Glutamatergic neuron (in vitro differentiated cells): ENCODE results near the gene SMIM12. TPM values are rescaled to one million over a fixed set of nuclear protein-coding genes. Genes with fewer than 3 reads are reported as not detected.

Experiments used
- DNase-seq: peaks from one replicate; pipeline ENCODE4 v3.0.0; 2022
- H3K27ac Mint-ChIP-seq: one replicate; pipeline ENCODE4 v1.8.0; 2020; ENCODE audit warnings: mild to moderate bottlenecking, mixed read lengths, inconsistent platforms; ENCODE audit not compliant: unreplicated experiment
- H3K27me3 Mint-ChIP-seq: one replicate; pipeline ENCODE4 v1.8.0; 2020; ENCODE audit warnings: mild to moderate bottlenecking, moderate library complexity, mixed read lengths, inconsistent platforms; ENCODE audit not compliant: unreplicated experiment
- H3K36me3 Mint-ChIP-seq: one replicate; pipeline ENCODE4 v1.8.0; 2020; ENCODE audit warnings: mild to moderate bottlenecking, mixed read lengths, inconsistent platforms; ENCODE audit not compliant: unreplicated experiment
- H3K4me1 Mint-ChIP-seq: one replicate; pipeline ENCODE4 v1.8.0; 2020; ENCODE audit warnings: mild to moderate bottlenecking, low read depth, mixed read lengths, inconsistent platforms; ENCODE audit not compliant: unreplicated experiment
- H3K4me3 Mint-ChIP-seq: one replicate; pipeline ENCODE4 v1.8.0; 2020; ENCODE audit warnings: mild to moderate bottlenecking, mixed read lengths, inconsistent platforms; ENCODE audit not compliant: unreplicated experiment
- H3K9me3 Mint-ChIP-seq: one replicate; pipeline ENCODE4 v1.8.0; 2020; ENCODE audit warnings: mild to moderate bottlenecking, moderate library complexity, mixed read lengths, inconsistent platforms; ENCODE audit not compliant: unreplicated experiment
- long read RNA-seq: library from polyadenylated mRNA; unstranded; transcript quantifications from one replicate; pipeline ENCODE4 v2.0.0, GENCODE V29; 2020; ENCODE audit not compliant: unreplicated experiment
- total RNA-seq: library from RNA; stranded (reverse); fragmentation: NEBNext Ultra II Directional; extraction: Animal tissue kit (Norgen Biotek cat#: 25700); gene quantifications from one replicate; pipeline ENCODE4 v1.2.1, GENCODE V29; 2021; ENCODE audit not compliant: unreplicated experiment
- TF ChIP-seq, protein P1 (sequence below): fragments of 200-600 bp; sonication (generic); IDR thresholded peaks from one replicate; pipeline ENCODE4 v1.5.0; 2021; ENCODE audit not compliant: partially characterized antibody, unreplicated experiment

The SMIM12 gene, protein sequence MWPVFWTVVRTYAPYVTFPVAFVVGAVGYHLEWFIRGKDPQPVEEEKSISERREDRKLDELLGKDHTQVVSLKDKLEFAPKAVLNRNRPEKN
- total RNA-seq, result 59.9 TPM
- long read RNA-seq, transcript SMIM12-202 (2 exons, 897 nt), result minor isoform, 6 of 57 reads
- long read RNA-seq, transcript SMIM12-206 (2 exons, 3,454 nt), result major isoform, 45 of 57 reads
- long read RNA-seq, partial matches to known transcripts, result 0 of 57 reads
- long read RNA-seq, other reads (novel, unspliced or antisense), result 6 of 57 reads

GRCh38 chr1:34859446-34860200 is at the start of gene SMIM12:
Gene SMIM12, minus strand, starts transcription at chr1:34859749. Its CDS starts 3,772 bp downstream, at chr1:34855977.
- H3K9me3 Mint-ChIP-seq, result peaks cover 7% of the 10 kb centered on the region
- DNase-seq, result peak; percentile 96
- H3K4me1 Mint-ChIP-seq, result peaks cover 9% of the 10 kb centered on the region
- TF ChIP-seq, protein P1, sequence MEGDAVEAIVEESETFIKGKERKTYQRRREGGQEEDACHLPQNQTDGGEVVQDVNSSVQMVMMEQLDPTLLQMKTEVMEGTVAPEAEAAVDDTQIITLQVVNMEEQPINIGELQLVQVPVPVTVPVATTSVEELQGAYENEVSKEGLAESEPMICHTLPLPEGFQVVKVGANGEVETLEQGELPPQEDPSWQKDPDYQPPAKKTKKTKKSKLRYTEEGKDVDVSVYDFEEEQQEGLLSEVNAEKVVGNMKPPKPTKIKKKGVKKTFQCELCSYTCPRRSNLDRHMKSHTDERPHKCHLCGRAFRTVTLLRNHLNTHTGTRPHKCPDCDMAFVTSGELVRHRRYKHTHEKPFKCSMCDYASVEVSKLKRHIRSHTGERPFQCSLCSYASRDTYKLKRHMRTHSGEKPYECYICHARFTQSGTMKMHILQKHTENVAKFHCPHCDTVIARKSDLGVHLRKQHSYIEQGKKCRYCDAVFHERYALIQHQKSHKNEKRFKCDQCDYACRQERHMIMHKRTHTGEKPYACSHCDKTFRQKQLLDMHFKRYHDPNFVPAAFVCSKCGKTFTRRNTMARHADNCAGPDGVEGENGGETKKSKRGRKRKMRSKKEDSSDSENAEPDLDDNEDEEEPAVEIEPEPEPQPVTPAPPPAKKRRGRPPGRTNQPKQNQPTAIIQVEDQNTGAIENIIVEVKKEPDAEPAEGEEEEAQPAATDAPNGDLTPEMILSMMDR, result peak; percentile 79
- H3K27me3 Mint-ChIP-seq, result peaks cover 5% of the 10 kb centered on the region
- H3K4me3 Mint-ChIP-seq, result peak within 1 kb of the TSS; percentile 100
- peak within 1 kb of the TSS; percentile 93 for H3K27ac Mint-ChIP-seq
- H3K36me3 Mint-ChIP-seq, result no peaks in the 10 kb centered on the region

GRCh38 chr1:34908369-34908768 is 48.8 kb upstream of the SMIM12 start:
- Mint-ChIP-seq H3K4me3 (no peak overlapping the region), H3K4me1 (peaks cover 29% of the 10 kb centered on the region), H3K36me3 (no peaks in the 10 kb centered on the region), H3K9me3 (peaks cover 9% of the 10 kb centered on the region), H3K27ac (peak overlapping the region; percentile 92), H3K27me3 (peaks cover 6% of the 10 kb centered on the region)
- TF ChIP-seq, protein P1, result no peak
- no peak for DNase-seq

DNA sequence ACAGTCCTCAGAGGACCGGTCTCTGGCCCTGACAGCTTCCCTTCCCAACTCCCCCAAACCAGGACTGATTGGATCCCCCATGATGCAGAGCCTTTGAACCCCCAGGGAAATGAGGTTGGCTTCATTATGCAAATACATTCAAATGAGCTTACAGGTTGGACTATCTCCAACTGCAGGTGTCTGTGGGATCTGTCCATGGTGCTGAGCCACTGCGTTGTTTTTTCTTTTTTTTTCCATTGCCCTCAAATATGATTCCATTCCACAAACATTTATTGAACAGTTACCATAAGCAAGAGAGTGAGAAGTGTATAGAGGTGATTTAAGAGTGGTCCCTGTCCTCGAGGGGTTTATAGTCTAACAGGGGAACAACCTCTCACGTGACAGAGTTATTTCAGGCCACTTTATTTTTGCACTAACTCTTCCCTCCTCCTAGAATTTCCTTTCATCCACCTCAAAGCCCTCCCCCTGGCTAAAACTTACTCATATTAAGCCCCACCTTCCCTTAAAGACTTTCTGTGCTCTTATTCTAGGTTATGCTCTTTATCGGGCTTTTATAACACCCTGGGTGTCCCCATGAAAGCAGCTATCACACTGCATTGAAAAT is 48.0 kb upstream of the SMIM12 start:
- peaks cover 36% of the 10 kb centered on the region for H3K4me1 Mint-ChIP-seq
- H3K36me3 Mint-ChIP-seq, result no peaks in the 10 kb centered on the region
- DNase-seq, result no peak
- TF ChIP-seq, protein P1, result no peak
- peaks cover 4% of the 10 kb centered on the region for H3K27me3 Mint-ChIP-seq
- no peak overlapping the region for H3K4me3 Mint-ChIP-seq
- peak overlapping the region; percentile 92 for H3K27ac Mint-ChIP-seq
- H3K9me3 Mint-ChIP-seq, result peaks cover 9% of the 10 kb centered on the region

DNA sequence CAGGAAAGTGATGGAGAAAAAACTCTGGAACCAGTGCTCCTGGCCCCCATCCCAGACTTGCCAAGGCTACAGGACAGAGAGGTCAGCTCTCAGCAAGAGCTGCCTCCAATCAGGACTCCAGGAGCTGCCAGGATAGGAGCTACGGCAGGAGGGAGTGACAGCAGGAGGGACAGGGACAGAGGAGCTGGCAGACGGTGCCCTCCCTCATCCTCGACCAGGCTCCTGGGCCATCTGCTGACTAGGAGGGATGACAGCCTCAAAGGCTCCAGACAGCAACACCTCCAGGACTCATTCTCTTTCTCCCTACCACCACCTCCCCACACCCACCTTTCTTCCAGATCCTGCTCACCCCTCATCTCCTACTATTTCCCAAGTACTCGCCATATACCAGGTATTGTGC is 47.2 kb upstream of the SMIM12 start:
- Mint-ChIP-seq H3K4me3 (peak overlapping the region; percentile 69), H3K9me3 (peaks cover 7% of the 10 kb centered on the region), H3K36me3 (no peaks in the 10 kb centered on the region), H3K27me3 (peaks cover 4% of the 10 kb centered on the region), H3K27ac (peak overlapping the region; percentile 92), H3K4me1 (peaks cover 41% of the 10 kb centered on the region)
- TF ChIP-seq, protein P1, result no peak
- peak; percentile 63 for DNase-seq
